A549 treated with dexamethasone at 1 μM for 4 hours (cell line): ENCODE measurements around the gene CDK7. TPM values are rescaled to one million over a fixed set of nuclear protein-coding genes. Genes with fewer than 3 reads are reported as not detected.

Experiments
- total RNA-seq: library from RNA; stranded (reverse); fragments of 200-300 nt; extraction: Qiagen RNA extraction; gene quantifications from 5 replicates; pipeline ENCODE4 v1.2.3, GENCODE V29; 2022

CDK7 gene
- total RNA-seq = 48.7 to 67.6 TPM (median 52.4 TPM) in 5 replicates

DNA sequence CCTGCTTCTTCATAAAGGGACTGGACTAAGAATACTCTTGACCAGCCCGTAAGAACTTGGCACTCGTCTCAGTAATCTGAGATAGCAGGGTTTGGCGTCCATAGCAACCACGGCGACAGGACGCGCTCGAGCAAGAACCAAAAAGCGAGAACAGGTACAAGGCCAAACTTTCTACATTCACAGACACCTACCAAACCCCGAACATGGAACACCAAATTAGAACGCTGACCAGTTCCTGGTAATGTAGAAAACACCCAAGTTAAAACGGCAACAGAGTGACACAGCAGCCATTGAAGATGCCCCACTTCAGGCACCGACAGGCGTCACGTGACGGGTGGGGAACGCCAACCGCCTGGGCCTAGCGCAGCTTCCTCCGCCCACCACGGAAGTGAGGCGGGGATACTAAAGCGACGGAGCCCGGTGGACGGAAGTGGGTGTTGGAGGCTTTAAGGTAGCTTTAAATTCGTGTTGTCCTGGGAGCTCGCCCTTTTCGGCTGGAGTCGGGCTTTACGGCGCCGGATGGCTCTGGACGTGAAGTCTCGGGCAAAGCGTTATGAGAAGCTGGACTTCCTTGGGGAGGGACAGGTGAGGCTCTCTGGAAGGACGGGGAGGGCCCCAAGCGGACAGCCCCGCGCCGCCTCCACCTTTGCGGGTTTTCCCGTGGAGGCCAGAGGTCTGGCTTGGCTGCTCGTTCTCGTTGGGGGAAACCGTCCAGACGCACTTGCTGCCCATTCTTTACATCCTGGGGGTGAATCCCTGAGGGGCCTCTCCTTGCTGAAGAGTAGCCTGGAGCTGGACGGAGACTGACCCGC lies at the start of gene CDK7:
Gene CDK7, plus strand, starts transcription at position 430 of the 812 bp plus-strand sequence. Its CDS starts 90 bp downstream, at position 520.

DNA sequence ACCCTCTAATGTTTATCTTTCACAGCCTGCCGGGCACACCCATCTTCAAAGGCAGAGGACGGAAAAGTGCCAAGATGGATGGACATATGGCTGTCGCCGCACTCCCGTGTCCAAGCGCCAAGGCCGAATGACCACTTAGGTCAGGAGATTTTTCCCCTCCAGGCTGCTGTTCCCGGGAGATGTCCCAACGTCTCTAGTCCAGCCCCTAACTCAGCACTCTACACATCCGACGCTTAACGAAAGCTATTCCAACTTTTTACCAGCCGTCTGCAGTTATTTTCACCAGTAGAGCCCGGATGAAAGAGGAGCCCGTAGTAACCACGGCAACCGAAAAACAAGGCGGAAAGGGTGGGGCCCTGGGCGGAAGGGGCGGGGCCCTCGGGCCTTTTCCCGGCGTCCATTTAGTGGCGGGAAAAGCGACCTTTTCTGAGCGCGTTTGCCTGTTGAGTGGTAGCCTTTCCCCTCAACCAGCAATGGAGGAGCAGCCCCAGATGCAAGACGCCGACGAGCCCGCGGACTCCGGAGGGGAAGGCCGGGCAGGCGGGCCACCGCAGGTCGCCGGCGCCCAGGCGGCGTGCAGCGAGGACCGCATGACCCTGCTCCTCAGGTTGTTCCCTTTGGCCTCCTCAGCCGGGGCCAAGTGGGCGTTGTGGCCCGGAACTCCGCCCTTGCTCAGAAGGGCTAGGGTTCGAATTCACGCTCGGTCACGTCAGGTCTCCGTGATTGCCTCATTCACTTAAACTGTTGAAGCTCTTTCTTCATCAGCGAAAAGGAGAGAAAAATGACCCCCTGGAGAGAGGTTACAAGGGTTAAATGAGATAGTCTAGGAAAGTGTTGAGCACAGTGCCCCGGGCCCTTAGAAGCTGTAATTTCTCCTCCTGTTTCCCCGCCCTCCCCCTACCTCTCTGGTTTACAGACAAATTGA lies 45.3 kb upstream of the CDK7 start, which contains the start of gene CENPH:
Gene CENPH, plus strand, starts transcription at position 422 of the 925 bp plus-strand sequence. Its CDS starts 52 bp downstream, at position 474.

Other genes with a start within 250 kb of the CDK7 start
- gene SLC30A5, start 140.9 kb upstream of the CDK7 start, total RNA-seq = 35.4 to 41.1 TPM (median 36.8 TPM) in 5 replicates
- gene CCNB1, start 67.7 kb upstream of the CDK7 start, total RNA-seq = 223 to 265 TPM (median 256 TPM) in 5 replicates
- gene CENPH, start 45.3 kb upstream of the CDK7 start, total RNA-seq = 24.9 to 30.2 TPM (median 27.6 TPM) in 5 replicates
- 3.1 to 4.2 TPM (median 3.4 TPM) in 5 replicates for gene CCDC125, start 97.9 kb downstream of the CDK7 start, total RNA-seq
- 40.6 to 58.8 TPM (median 56.7 TPM) in 5 replicates for gene AK6, start 134.6 kb downstream of the CDK7 start, total RNA-seq
- 120 to 139 TPM (median 130 TPM) in 5 replicates for gene TAF9, start 134.6 kb downstream of the CDK7 start, total RNA-seq
- gene RAD17, start 134.9 kb downstream of the CDK7 start, total RNA-seq = 15.3 to 18.9 TPM (median 16.5 TPM) in 5 replicates
- gene MARVELD2, start 180.2 kb downstream of the CDK7 start, total RNA-seq = 2.7 to 3.5 TPM (median 2.8 TPM) in 5 replicates